Hematopoietic multipotent progenitor cell treated with erythropoietin and hydrocortisone succinate and interleukin-3 and kit ligand, for 15 days (in vitro differentiated cells): ENCODE results near the gene ZXDA.
"Not testable (repeated sequence)": the region's sequence is repeated elsewhere in the genome, so short reads cannot be mapped to it uniquely, and the experiment has no call there.

Experiments used
- DNase-seq: peaks from one replicate; pipeline ENCODE4 v3.0.0-alpha.2; 2015; ENCODE audit warnings: low spot score

The ZXDA gene, protein sequence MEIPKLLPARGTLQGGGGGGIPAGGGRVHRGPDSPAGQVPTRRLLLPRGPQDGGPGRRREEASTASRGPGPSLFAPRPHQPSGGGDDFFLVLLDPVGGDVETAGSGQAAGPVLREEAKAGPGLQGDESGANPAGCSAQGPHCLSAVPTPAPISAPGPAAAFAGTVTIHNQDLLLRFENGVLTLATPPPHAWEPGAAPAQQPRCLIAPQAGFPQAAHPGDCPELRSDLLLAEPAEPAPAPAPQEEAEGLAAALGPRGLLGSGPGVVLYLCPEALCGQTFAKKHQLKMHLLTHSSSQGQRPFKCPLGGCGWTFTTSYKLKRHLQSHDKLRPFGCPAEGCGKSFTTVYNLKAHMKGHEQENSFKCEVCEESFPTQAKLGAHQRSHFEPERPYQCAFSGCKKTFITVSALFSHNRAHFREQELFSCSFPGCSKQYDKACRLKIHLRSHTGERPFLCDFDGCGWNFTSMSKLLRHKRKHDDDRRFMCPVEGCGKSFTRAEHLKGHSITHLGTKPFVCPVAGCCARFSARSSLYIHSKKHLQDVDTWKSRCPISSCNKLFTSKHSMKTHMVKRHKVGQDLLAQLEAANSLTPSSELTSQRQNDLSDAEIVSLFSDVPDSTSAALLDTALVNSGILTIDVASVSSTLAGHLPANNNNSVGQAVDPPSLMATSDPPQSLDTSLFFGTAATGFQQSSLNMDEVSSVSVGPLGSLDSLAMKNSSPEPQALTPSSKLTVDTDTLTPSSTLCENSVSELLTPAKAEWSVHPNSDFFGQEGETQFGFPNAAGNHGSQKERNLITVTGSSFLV

GRCh38 chrX:57910287-57910912 is at the start of gene ZXDA:
TSS of gene ZXDA (minus strand) at chrX:57910458. CDS start at chrX:57910420, 38 bp downstream.
- DNase-seq: not testable (repeated sequence)

DNA sequence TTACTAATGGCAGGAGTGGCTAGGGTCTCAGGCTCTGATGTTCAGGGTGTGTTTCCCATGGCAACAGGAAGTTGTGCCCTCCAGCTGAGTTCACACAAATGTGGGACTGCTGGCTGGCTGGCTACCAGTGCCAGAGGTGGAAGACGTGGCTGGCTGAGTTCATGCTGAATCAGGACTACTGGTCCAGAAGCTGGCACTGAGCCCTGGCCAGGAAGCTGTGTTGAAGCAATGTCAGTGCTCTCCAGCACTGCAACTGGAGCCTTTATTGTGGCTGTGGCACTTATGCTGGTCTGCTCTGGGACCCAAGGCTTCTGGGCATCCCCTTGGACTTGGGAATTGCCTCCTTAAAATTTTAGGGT is 42.0 kb upstream of the ZXDA start:
- no peak for DNase-seq

- no peak for DNase-seq
Observed at GRCh38 chrX:57951666-57952319, 41.5 kb upstream of the ZXDA start.

DNA sequence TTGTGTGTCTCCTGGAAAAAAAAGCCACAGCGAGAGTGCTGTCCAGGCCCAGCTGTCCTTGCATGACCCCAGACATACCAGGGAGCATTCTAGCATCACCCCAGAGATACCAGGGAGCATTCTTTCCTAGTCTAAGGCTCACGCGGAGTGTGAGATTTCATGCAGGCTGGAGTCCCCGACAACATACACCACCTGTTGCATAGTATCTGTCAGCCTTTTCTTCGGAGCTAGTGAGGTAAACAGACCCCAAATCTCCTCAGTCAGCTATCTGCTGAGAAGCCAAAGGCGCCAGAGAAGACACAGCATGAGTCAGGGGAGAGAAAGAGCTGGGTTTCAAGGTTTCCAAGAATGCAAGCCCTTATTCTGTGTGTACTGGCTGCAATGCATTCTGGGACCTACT is 23.1 kb upstream of the ZXDA start:
- no peak for DNase-seq

DNA sequence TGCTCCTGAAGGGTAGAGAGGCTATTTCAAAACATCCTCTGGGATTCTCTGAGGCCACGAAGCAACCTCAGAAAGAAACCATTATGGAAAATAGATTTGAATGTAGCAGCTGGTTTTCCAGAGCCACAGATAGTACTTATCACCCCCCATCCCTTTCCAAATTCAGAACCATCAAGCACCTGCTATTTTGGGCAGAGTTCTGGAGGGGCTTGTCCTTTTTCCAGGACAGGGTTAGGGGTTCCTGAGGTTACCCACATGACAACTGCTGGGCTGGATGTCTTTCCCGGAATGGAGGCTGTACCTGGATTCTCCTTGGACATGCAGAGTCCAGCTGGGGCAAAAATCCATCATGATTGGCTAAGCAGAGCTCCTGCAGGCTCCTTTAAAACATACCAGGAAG is 22.0 kb upstream of the ZXDA start:
- no peak for DNase-seq

GRCh38 chrX:57930051-57930450 is 19.8 kb upstream of the ZXDA start:
- no peak for DNase-seq

DNA sequence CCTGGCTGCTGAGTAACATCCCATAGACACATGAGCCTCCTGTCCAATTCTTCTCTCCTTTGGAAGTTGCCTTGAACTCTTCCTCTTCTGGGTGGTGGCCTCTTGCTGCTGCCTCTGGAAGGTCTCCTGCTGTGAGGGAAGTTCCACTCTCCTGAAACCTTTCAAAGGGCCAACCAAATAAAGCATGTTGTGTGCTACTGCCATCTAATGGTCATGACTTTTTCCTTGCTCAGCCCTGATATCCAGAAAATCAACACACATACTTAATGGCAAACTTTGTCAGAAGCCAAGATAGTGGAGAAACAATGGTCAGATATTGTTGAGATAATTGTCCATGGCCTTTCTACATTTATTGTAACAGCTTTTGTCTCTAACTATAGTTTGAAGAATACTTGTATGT is 19.1 kb upstream of the ZXDA start:
- no peak for DNase-seq

GRCh38 chrX:57925806-57926205 is 15.5 kb upstream of the ZXDA start:
- DNase-seq: no peak

DNA sequence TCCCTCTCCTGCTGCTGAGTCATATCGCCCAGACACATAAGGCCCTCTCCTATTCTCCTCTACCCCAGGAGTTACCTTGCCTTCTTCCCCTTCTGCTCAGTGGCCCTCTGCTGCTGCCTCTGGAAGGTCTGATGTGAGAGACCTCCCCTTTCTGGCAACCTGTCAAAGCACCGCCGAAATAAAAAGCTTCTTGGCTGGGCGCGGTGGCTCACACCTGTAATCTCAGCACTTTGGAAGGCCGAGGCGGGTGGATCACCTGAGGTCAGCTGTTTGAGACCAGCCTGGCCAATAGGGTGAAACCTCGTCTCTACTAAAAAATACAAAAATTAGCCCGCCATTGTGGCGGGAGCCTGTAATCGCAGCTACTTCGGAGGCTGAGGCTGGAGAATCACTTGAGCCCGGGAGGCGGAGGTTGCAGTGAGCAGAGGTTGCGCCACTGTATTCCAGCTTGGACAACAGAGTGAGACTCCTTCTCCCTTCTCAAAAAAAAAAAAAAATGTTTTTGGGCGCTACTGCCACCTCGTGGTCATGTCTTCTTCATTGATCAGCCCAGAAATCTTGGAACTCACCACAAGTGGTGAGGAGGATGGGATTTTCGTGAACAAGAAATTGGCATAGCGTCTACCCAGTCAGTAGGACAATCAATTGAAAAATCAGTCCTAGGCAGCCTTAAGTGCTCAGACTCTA is 8.6 kb upstream of the ZXDA start:
- DNase-seq: no peak

DNA sequence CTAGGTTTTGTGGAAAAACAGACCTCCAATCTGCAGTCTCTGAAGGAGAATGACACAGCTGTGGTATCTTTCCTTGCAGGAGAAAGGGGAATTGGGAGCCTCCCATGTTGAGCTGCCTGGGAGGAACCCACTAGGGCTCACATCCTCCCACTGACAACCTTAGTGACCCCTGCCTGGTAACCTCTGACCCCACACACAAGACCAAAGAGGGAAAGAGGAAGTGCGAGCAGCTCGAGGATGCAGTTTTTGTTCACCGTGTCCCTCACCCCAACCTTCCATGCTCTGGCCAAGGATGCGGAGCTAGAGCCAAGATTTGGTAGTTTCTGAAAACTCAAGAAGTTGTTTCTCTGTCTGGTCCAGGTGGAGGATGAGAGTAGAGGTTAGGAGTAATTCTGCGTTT is 5.4 kb upstream of the ZXDA start:
- no peak for DNase-seq

- DNase-seq: not testable (repeated sequence)
Observed at GRCh38 chrX:57909595-57910286, 517 bp downstream of the ZXDA start.

GRCh38 chrX:57908972-57909594 is 1.2 kb downstream of the ZXDA start:
- not testable (repeated sequence) for DNase-seq

GRCh38 chrX:57906790-57907189 is 3.5 kb downstream of the ZXDA start:
- no peak for DNase-seq

DNA sequence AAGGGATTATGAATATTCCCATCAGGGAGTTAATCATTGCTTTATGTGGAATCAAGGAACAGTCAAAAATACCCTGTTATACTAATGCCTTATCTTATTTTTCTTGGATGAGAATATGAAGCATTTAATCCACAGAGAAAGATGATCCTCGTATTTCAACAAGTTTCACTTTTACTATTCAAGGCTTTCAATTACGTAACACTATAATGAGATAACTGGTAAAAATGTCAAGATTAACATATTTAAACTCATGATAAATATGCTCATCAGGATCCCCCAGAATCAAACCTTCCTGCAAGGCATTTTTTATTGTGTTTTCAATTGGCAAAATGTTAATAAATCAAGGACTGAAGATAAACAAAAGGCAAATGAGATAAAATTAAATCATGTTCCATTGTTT is 5.1 kb downstream of the ZXDA start:
- no peak for DNase-seq

GRCh38 chrX:57904176-57904880 is 5.9 kb downstream of the ZXDA start:
- DNase-seq: no peak

GRCh38 chrX:57902633-57903032 is 7.6 kb downstream of the ZXDA start:
- no peak for DNase-seq

DNA sequence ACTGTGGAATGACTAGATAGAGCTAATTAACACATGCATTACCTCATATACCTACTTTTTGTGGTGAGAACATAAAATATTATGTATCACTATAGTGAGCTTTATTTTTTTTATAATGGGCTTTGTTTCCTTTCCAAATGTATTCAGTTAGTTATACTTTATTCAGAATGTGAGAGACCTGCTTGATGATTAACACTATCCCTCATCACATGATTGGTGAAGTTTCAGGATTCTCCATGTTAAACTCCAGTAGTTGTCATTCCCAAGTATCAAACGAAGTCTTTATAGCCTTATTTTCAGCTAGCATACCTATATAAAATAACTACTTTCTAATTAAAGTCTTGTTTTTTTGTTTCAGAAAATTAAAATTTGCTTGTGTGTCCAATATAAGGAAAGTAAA is 8.8 kb downstream of the ZXDA start:
- DNase-seq: no peak

DNA sequence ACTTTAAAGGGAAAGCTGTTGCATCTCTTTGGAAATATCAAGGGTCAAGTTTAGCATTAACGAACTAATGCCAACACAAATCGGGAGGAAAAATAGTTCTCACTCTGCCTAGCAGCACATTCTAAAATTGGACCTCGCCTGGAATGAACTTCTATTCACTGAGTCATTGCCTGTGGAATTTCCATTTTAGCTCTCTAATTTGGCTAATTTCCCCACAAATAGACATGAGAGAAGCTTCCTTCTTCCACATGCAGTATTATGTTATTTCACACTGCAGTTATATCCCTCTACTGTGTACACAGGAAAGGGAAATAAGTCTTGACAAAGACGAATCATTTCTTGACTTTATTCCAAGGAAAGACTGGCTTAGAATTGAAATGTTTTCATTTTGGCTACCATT is 9.3 kb downstream of the ZXDA start:
- DNase-seq: no peak

- no peak for DNase-seq
Observed at GRCh38 chrX:57899906-57900305, 10.4 kb downstream of the ZXDA start.

DNA sequence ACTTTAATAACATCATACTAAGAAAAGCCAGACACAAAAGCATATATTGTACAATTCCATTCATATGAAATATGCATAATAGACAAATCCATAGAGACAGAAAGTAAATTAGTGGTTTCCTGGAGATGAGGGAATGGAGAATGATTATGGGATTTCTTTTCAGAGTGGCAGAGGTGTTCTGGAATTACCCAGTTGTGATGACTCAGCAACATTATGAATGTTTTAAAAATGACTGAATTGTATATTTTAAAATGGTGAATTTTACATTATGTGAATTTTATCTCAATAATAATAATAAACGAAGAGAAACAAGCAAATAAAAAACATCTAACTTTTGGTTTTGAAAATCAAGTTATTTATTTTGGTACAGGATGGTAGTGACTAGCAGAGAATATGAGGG is 11.2 kb downstream of the ZXDA start:
- DNase-seq: no peak
